GM18909 (cell line): ENCODE data around the gene EEF1AKMT1.
"Not testable (repeated sequence)": the region's sequence is repeated elsewhere in the genome, so short reads cannot be mapped to it uniquely, and the experiment has no call there.

Experiments used
- ATAC-seq: cut with Tn5 transposase; IDR thresholded peaks from one replicate; pipeline ENCODE4 v1.9.1; 2021; ENCODE audit warnings: mild to moderate bottlenecking; ENCODE audit not compliant: unreplicated experiment, poor library complexity

Gene EEF1AKMT1

GRCh38 chr13:20702915-20703779 lies 70.6 kb downstream of the EEF1AKMT1 start, which contains the start of gene IL17D:
Gene IL17D (plus strand): TSS chr13:20703699. CDS start chr13:20704002, 303 bp downstream.
- peak; percentile 32 for ATAC-seq

GRCh38 chr13:20702530-20702914 lies 71.2 kb downstream of the EEF1AKMT1 start:
- no peak for ATAC-seq

DNA sequence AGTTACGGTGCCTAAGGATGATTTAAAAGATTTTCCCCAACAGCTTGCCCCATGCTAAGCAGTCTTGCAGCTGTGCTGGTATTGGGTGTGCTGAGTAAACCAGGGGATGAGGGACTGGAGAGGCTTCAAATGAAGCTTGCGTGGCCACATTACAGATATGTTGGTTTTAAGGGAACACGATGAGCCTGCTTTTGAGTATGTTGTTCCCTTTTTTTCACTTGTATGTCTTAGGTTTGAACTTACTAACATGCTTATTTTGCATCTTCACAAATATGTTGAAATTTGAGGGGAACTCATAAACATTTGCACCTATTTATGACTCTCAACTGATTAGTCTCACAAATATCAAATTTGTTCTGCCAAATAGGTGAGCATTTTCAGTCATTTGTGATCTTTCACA lies 72.3 kb downstream of the EEF1AKMT1 start:
- ATAC-seq = no peak

GRCh38 chr13:20700288-20700687 lies 73.5 kb downstream of the EEF1AKMT1 start:
- no peak for ATAC-seq

- ATAC-seq = no peak
These were observed 74.0 kb downstream of the EEF1AKMT1 start for GRCh38 chr13:20699715-20700114.

- ATAC-seq = no peak
These were observed 77.7 kb downstream of the EEF1AKMT1 start for GRCh38 chr13:20696073-20696472.

- ATAC-seq = no peak
These were observed 82.1 kb downstream of the EEF1AKMT1 start for GRCh38 chr13:20691616-20692015.

DNA sequence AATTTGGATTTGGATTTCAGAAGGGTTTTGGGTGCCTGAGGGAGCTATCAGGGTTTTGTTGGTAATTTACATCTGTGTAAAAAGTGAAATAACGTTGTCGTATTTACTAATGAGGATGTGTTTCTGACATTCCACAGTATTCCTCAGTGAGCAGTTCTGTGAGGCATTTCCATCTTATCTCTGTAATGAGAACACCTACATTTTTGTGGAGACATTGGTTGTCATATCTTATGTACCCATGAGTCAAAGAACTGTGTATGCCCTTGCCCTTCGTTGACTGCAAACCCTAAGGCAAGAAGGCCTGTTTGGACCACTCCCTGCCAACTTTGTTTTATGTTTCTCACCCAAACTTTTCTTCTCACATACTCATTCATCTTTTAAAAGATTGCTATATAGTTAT lies 84.5 kb downstream of the EEF1AKMT1 start:
- no peak for ATAC-seq

- no peak for ATAC-seq
These were observed 86.7 kb downstream of the EEF1AKMT1 start for GRCh38 chr13:20686863-20687579.

DNA sequence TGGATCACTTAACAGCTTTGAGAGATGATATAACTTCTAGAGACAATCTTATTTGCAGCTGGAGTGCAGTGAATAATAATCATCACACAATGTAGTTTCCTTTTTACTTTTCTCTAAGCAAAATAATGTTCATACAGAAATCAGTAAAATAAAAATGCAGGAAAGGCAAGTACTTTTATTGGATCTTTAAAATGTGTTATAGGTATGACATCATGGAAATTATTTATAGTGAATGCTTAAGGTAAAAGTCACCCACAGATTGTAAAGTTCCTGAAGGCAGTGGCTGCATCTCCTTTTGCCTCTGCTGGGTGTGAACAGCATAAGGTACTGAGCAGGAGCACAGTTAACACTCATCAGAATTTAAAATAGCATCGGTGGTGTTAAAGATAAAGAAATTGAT lies 87.6 kb downstream of the EEF1AKMT1 start:
- ATAC-seq = no peak

DNA sequence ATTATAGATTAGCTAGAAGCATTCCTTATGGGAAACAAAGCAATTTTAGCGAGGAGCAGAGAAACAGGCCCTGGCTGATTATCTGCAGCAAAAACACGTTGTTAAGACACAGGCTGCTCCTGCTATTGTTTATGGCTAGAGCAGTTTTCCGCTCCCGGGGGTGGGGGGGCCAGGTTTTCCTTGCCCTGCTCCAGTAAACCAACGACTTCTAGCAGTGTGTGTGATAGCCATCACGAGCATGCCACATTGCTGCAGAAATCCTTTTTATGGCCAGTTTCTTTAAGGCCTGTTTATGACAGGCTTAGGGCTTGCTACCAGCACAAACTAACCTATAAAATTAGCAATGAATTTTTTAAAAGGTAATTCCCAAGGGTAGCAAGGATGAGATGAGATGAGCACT lies 88.7 kb downstream of the EEF1AKMT1 start:
- ATAC-seq = no peak

DNA sequence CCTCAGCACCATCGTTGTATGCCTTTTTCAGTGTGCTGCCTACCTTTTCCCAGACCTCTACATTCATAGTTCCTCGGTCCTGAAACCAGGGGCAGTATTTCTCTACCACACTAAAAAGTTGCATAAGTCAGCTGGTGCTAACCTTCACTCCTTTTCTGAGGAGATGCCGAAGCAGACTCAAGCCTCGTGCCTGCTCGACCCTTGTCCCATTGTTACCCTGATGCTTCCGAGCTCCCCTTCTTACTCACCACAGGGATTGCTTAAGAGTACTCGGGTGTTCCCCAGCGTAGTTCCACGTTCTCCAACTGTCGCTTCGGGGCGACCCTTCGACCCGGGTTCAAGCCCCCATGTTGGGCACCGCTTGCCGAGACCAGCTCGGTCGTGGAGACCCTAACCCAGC lies 89.2 kb downstream of the EEF1AKMT1 start:
- no peak for ATAC-seq

DNA sequence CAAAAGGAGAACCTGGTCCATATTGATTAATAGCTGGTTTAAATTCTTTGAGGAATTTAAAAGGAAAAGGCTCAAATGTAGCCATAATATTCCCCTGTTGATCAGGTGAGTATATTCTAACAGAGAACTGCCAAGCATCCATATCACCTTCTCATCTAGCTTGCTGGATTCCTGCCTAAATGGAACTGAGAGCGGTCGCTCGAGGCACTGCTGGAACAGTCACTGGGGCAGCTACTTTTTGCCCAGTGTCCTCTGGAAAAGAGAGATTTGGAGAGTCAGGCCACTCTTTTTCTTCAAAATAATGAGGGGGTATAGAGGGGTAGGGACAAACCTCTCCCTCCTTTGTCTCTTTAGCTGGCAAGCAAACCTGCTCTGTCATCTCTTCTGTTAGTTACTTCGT lies 89.7 kb downstream of the EEF1AKMT1 start:
- ATAC-seq = no peak

DNA sequence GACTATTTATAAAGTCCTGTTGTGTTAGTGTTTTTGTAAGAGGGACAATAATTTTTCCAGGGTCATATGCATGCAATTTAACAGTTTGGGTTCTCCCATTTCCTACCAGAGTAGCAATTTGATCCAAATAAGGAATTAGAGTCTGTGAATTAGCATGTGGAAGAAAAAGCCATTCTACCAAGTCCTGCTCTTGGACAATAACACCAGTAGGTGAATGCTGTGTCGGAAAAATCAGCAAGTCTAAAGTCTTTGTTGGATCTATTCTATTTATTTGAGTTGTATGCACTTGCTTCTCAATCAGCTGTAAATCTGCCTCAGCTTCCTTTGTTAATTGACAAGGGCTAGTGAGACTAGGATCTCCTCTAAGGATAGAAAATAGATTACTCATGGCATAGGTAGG lies 91.7 kb downstream of the EEF1AKMT1 start:
- ATAC-seq = no peak

DNA sequence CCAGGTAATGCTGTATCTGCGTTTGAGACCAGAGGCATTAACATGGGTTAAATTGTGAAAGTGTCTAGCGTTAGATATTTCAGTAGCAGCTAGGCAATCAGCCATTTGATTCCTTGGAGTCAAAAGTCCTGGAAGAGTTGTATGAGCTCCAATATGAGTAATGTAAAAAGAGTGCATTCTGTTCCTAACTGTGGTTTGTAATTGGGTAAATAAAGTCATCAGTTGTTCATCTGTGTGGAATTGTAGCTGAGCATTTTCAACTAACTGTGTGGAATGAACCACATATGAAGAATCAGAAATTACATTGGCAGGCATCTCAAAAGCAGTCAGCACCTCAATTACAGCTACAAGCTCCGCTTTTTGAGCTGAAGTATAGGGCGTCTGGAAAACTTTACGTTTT lies 92.3 kb downstream of the EEF1AKMT1 start:
- not testable (repeated sequence) for ATAC-seq

- no peak for ATAC-seq
These were observed 93.2 kb downstream of the EEF1AKMT1 start for GRCh38 chr13:20680416-20681080.

DNA sequence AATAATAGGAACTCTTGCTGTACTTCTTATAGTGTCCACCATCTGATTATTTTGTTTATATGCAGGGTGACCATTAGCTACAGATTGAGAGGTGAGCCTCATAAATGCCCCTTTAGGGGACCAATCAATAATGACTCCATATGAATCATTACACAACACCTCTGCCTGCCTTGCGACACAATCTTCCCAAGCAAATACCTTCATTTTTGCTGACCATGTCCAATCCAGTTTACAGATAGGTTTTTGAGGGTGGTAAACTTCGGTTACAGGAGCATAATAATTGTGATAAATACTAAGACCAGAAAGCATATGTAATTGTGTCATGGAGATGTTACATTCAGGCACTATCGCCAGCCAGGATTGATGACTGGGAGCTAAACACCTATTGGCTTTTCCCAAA lies 93.9 kb downstream of the EEF1AKMT1 start:
- ATAC-seq = no peak
